ENCODE measurements around the gene CBX3.
"Not testable (repeated sequence)": the region's sequence is repeated elsewhere in the genome, so short reads cannot be mapped to it uniquely, and the experiment has no call there.

The CBX3 gene

GRCh38 chr7:26186364-26187311, 14.9 kb upstream of the CBX3 start:
- DNase-seq = no peak

- DNase-seq = no peak
Measured at GRCh38 chr7:26187380-26188205, 14.0 kb upstream of the CBX3 start.

GRCh38 chr7:26188206-26188956, 13.2 kb upstream of the CBX3 start:
- no peak for DNase-seq

- DNase-seq = no peak
Measured at GRCh38 chr7:26188957-26189541, 12.5 kb upstream of the CBX3 start.

GRCh38 chr7:26189697-26190096, 11.8 kb upstream of the CBX3 start:
- DNase-seq = no peak

GRCh38 chr7:26190417-26190869, 11.1 kb upstream of the CBX3 start:
- DNase-seq = no peak

GRCh38 chr7:26191233-26191973, 10.1 kb upstream of the CBX3 start:
- DNase-seq = no peak

- no peak for DNase-seq
Measured at GRCh38 chr7:26191974-26192479, 9.5 kb upstream of the CBX3 start.

GRCh38 chr7:26192485-26193087, 9.0 kb upstream of the CBX3 start:
- no peak for DNase-seq

GRCh38 chr7:26193432-26194207, 7.9 kb upstream of the CBX3 start:
- no peak for DNase-seq

- not testable (repeated sequence) for DNase-seq
Measured at GRCh38 chr7:26194764-26195163, 6.8 kb upstream of the CBX3 start.

GRCh38 chr7:26195182-26195581, 6.4 kb upstream of the CBX3 start:
- DNase-seq = no peak

GRCh38 chr7:26195867-26196657, 5.5 kb upstream of the CBX3 start:
- DNase-seq = no peak

- no peak for DNase-seq
Measured at GRCh38 chr7:26197153-26198115, 4.1 kb upstream of the CBX3 start.

GRCh38 chr7:26198133-26198780, 3.3 kb upstream of the CBX3 start:
- no peak for DNase-seq

- no peak for DNase-seq
Measured at GRCh38 chr7:26198781-26199169, 2.8 kb upstream of the CBX3 start.
